ENCODE measurements around the gene ETV6.

ETV6 gene

GRCh38 chr12:11780521-11781101 is 131.1 kb downstream of the ETV6 start:
- no peak for ATAC-seq (ENCODE audit: insufficient read depth, low read depth)
- Histone ChIP-seq H3K4me1 (ENCODE audit: insufficient read depth, low read length) (peaks cover 67% of the 10 kb centered on the region), H3K4me2 (ENCODE audit: insufficient read depth, low read length) (no peak overlapping the region)

GRCh38 chr12:11782914-11783420 is 133.5 kb downstream of the ETV6 start:
- Histone ChIP-seq H4K20me1 (ENCODE audit: insufficient read depth, low read length) (no peaks in the 10 kb centered on the region), H3K27me3 (ENCODE audit: insufficient read depth, low read length, poor library complexity) (no peaks in the 10 kb centered on the region), H3K36me3 (ENCODE audit: insufficient read depth, low read length) (peaks cover 8% of the 10 kb centered on the region; the same call in 1 of the 2 replicates), H3K4me1 (ENCODE audit: insufficient read depth, low read length) (peaks cover 68% of the 10 kb centered on the region), H3K4me3 (ENCODE audit: low read depth in 1 of 2, low read length in 2 of 2) (no peak overlapping the region), H3K4me2 (ENCODE audit: insufficient read depth, low read length) (no peak overlapping the region), H3K9ac (ENCODE audit: low read depth, low read length) (no peak overlapping the region), H3K79me2 (ENCODE audit: insufficient read depth, low read length) (peaks cover 95% of the 10 kb centered on the region), H3K27ac (ENCODE audit: low read length) (peak overlapping the region; percentile 28), H2AFZ (ENCODE audit: low read depth, low read length) (no peak overlapping the region), H3K9me3 (ENCODE audit: insufficient read depth, low read length, severe bottlenecking) (no peaks in the 10 kb centered on the region)
- DNase-seq: no peak
- TF ChIP-seq EZH2 (IDR thresholded peaks at IDR 0.05; ENCODE audit: borderline replicate concordance, low read depth, low read length, severe bottlenecking): no peak
- no peak for TF ChIP-seq CTCF (IDR thresholded peaks at IDR 0.05; ENCODE audit: borderline replicate concordance, extremely low read depth, low read length, poor library complexity, severe bottlenecking)
- ATAC-seq (ENCODE audit: insufficient read depth, low read depth): no peak

More at GRCh38 chr12:11780521-11781101, 131.1 kb downstream of the ETV6 start:
- Histone ChIP-seq H3K36me3 (ENCODE audit: insufficient read depth, low read length) (peaks cover 20% of the 10 kb centered on the region), H3K27me3 (ENCODE audit: insufficient read depth, low read length, poor library complexity) (no peaks in the 10 kb centered on the region), H3K4me3 (ENCODE audit: low read depth in 1 of 2, low read length in 2 of 2) (no peak overlapping the region), H2AFZ (ENCODE audit: low read depth, low read length) (no peak overlapping the region), H3K27ac (ENCODE audit: low read length) (peak overlapping the region; percentile 24), H3K79me2 (ENCODE audit: insufficient read depth, low read length) (peaks cover 95% of the 10 kb centered on the region), H3K9me3 (ENCODE audit: insufficient read depth, low read length, severe bottlenecking) (no peaks in the 10 kb centered on the region), H3K9ac (ENCODE audit: low read depth, low read length) (no peak overlapping the region), H4K20me1 (ENCODE audit: insufficient read depth, low read length) (no peaks in the 10 kb centered on the region)
- DNase-seq: no peak
- TF ChIP-seq CTCF (IDR thresholded peaks at IDR 0.05; ENCODE audit: borderline replicate concordance, extremely low read depth, low read length, poor library complexity, severe bottlenecking) (no peak), EZH2 (IDR thresholded peaks at IDR 0.05; ENCODE audit: borderline replicate concordance, low read depth, low read length, severe bottlenecking) (no peak)

GRCh38 chr12:11785712-11786111 is 136.2 kb downstream of the ETV6 start:
- Histone ChIP-seq H3K9me3 (ENCODE audit: insufficient read depth, low read length, severe bottlenecking) (no peaks in the 10 kb centered on the region), H3K36me3 (ENCODE audit: insufficient read depth, low read length) (peaks cover 9% of the 10 kb centered on the region), H3K4me1 (ENCODE audit: insufficient read depth, low read length) (peaks cover 64% of the 10 kb centered on the region), H3K79me2 (ENCODE audit: insufficient read depth, low read length) (peaks cover 99% of the 10 kb centered on the region), H4K20me1 (ENCODE audit: insufficient read depth, low read length) (no peaks in the 10 kb centered on the region), H3K9ac (ENCODE audit: low read depth, low read length) (no peak overlapping the region), H3K27me3 (ENCODE audit: insufficient read depth, low read length, poor library complexity) (no peaks in the 10 kb centered on the region), H2AFZ (ENCODE audit: low read depth, low read length) (no peak overlapping the region), H3K4me3 (ENCODE audit: low read depth in 1 of 2, low read length in 2 of 2) (no peak overlapping the region), H3K4me2 (ENCODE audit: insufficient read depth, low read length) (no peak overlapping the region), H3K27ac (ENCODE audit: low read length) (peak overlapping the region; percentile 48)
- TF ChIP-seq EZH2 (IDR thresholded peaks at IDR 0.05; ENCODE audit: borderline replicate concordance, low read depth, low read length, severe bottlenecking): no peak
- no peak for TF ChIP-seq CTCF (IDR thresholded peaks at IDR 0.05; ENCODE audit: borderline replicate concordance, extremely low read depth, low read length, poor library complexity, severe bottlenecking)
- ATAC-seq (ENCODE audit: insufficient read depth, low read depth) (no peak), DNase-seq (no peak)
